Measurements from ENCODE around the gene SIRT1.
"Not testable (repeated sequence)": the region's sequence is repeated elsewhere in the genome, so short reads cannot be mapped to it uniquely, and the experiment has no call there.

The SIRT1 gene

DNA sequence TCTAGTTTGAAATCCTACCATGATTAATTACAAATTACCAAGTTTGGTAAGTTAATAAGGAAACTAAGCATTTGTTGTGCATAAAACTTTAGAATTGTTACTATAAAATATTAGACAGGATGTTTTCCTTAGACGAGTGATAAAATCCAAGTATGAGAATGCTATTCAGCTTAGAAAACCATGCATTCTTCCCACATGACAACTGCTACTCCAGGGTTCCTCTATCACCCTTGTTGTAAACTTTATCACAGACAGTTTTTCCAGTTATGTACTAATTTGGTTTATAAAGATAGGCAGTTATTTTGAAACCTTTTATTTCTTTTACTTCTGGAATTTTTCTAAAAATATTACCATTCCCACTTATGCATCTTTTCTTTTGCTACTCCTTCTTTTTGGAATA lies 52.0 kb downstream of the SIRT1 start:
- in situ Hi-C loops (cut with MboI; ENCODE audit: low pct_unique_long_range_greater_than_20kb, low sequenced_read_pairs, unreplicated experiment) = no loop called here
- no peak for DNase-seq (ENCODE audit: low spot score)
- TF ChIP-seq, protein P1, sequence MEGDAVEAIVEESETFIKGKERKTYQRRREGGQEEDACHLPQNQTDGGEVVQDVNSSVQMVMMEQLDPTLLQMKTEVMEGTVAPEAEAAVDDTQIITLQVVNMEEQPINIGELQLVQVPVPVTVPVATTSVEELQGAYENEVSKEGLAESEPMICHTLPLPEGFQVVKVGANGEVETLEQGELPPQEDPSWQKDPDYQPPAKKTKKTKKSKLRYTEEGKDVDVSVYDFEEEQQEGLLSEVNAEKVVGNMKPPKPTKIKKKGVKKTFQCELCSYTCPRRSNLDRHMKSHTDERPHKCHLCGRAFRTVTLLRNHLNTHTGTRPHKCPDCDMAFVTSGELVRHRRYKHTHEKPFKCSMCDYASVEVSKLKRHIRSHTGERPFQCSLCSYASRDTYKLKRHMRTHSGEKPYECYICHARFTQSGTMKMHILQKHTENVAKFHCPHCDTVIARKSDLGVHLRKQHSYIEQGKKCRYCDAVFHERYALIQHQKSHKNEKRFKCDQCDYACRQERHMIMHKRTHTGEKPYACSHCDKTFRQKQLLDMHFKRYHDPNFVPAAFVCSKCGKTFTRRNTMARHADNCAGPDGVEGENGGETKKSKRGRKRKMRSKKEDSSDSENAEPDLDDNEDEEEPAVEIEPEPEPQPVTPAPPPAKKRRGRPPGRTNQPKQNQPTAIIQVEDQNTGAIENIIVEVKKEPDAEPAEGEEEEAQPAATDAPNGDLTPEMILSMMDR (IDR thresholded peaks at IDR 0.05; ENCODE audit: extremely low read depth, insufficient read depth, missing control alignments) = no peak

DNA sequence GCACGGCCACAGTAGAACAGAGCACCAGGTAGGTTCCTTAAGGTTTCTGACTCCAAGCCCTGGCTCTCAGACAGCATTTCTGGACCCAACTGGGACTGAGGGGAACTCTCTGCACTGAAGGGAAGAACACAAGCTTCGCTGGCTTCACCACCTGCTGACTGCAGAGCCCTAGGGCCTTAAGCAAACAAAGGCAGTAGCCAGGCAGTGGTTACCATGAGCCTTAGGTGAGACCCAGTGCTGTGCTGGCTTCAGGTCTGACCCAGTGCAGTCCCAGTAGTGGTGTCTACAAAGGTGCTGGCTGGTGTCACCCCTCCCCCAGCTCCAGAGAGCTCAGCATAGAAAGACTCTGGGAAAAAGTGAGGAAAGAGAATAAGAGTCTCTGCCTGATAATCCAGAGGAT lies 59.5 kb downstream of the SIRT1 start:
- TF ChIP-seq, protein P1 (IDR thresholded peaks at IDR 0.05; ENCODE audit: extremely low read depth, insufficient read depth, missing control alignments) = no peak
- DNase-seq (ENCODE audit: low spot score) = no peak
- in situ Hi-C loops (cut with MboI; ENCODE audit: low pct_unique_long_range_greater_than_20kb, low sequenced_read_pairs, unreplicated experiment) = no loop called here

DNA sequence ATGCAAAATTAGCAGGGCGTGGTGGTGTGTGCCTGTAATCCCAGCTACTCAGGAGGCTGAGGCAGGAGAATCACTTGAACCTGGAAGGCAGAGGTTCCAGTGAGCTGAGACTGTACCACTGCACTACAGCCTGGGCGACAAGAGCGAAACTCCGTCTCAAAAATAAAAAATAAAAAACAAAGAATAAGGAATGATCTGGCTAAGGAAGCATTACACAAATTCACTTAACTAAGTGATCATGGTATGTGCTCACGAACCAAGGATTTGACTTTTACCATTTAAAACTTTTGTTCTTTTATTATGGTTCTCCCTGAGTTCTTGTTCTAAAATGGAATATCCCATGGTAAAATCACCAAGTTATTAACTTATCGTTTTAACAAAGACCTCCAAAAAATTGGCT lies 71.2 kb downstream of the SIRT1 start:
- in situ Hi-C loops (cut with MboI; ENCODE audit: low pct_unique_long_range_greater_than_20kb, low sequenced_read_pairs, unreplicated experiment) = no loop called here
- no peak for DNase-seq (ENCODE audit: low spot score)
- TF ChIP-seq, protein P1 (IDR thresholded peaks at IDR 0.05; ENCODE audit: extremely low read depth, insufficient read depth, missing control alignments) = no peak

DNA sequence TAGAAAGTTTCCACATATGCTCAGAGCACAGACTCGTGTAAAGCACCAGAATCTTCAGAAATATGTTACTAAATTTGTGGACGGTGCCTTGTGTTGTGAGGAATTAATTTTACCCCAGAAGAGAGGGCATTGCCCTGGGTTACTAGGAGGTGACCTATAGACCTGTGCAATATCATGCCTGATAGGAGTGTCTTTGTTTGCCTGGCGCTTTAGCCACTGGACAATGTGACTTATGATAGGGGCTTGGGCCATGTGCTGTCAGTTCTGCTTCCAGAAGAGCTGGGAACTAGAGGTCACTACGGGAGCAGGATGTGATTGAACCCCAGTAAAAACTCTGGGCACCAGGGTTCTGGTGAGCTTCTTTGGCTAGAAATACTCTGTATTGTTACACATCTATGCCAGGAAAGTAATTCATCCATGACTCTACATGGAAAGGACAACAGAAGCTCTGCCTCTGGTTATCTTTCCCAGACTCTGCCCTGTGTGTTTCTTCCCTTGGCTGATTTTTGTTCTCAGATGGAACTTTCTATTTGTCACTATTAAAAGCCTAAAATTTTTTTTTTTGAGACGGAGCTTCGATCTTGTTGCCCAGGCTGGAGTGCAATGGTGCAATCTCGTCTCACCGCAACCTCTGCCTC lies 75.5 kb downstream of the SIRT1 start:
- in situ Hi-C loops (cut with MboI; ENCODE audit: low pct_unique_long_range_greater_than_20kb, low sequenced_read_pairs, unreplicated experiment) = no loop called here
- TF ChIP-seq, protein P1 (IDR thresholded peaks at IDR 0.05; ENCODE audit: extremely low read depth, insufficient read depth, missing control alignments) = no peak
- no peak for DNase-seq (ENCODE audit: low spot score)

DNA sequence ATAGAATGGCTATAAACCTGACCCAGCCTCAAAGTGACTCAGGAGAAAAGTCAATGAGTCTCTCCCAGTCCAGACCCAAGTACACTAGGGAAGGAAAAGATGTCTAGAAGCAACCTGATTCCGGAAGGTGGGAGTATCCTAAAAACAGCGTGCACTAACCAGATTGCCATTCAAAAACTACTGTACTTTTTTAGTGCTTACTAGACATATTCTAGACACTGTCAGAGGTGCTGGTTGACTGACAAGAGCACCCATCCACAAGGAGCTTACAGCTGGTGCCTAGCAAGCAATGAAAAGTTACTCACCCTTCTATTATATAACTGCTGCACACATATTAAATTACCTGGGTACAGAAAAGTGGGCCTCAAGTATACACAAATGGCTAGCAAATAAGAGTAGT lies 81.0 kb downstream of the SIRT1 start:
- TF ChIP-seq, protein P1 (IDR thresholded peaks at IDR 0.05; ENCODE audit: extremely low read depth, insufficient read depth, missing control alignments) = no peak
- DNase-seq (ENCODE audit: low spot score) = no peak
- in situ Hi-C loops (cut with MboI; ENCODE audit: low pct_unique_long_range_greater_than_20kb, low sequenced_read_pairs, unreplicated experiment) = no loop called here

DNA sequence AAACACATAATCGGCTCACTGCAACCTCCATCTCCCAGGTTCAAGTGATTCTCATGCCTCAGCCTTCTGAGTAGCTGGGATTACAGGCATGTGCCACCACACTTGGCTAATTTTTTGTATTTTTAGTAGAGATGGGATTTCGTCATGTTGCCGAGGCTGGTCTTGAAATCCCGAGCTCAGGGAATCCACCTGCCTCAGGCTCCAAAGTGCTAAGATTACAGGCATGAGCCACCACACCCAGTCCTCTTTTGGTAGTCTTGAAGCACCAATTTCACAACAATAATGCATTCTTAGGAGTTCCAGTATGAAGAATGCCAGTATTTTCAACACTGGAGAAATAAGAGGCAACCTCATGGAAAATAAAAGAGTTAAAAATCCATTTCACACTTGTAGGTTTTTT lies 81.6 kb downstream of the SIRT1 start:
- in situ Hi-C loops (cut with MboI; ENCODE audit: low pct_unique_long_range_greater_than_20kb, low sequenced_read_pairs, unreplicated experiment) = not testable (repeated sequence)

More for the DNA sequence above, 81.6 kb downstream of the SIRT1 start:
- DNase-seq (ENCODE audit: low spot score) = not testable (repeated sequence)
